Lower leg skin (tissue), 3 donors: ENCODE data around the gene NTSR2.

Source experiments
- CTCF ChIP-seq, 3 donors: fragments of 450-650 bp; IDR thresholded peaks; one replicate each; pipeline ENCODE4 v1.5.1; 2016; ENCODE audit warnings: antibody characterized with exemption in 3 of 3, mild to moderate bottlenecking in 3 of 3, moderate library complexity in 2 of 3
- POLR2A ChIP-seq, 2 donors: fragments of 450-650 bp; IDR thresholded peaks; one replicate each; pipeline ENCODE4 v1.6.1; 2016 to 2017; ENCODE audit warnings: antibody characterized with exemption in 2 of 2, mild to moderate bottlenecking in 1 of 2, moderate library complexity in 1 of 2

- TF ChIP-seq POLR2A (IDR thresholded peaks at IDR 0.05) (no peak), CTCF (IDR thresholded peaks at IDR 0.05) (no peak)
These were observed 12.0 kb upstream of the NTSR2 start for GRCh38 chr2:11681722-11682589.
